Colonic mucosa (tissue), 4 donors: ENCODE results near the gene IQSEC2. TPM values are rescaled to one million over a fixed set of nuclear protein-coding genes. Genes with fewer than 3 reads are reported as not detected.

Experiments
- DNase-seq: peaks from one replicate; pipeline ENCODE4 v3.0.0-alpha.2; 2020
- H3K27ac ChIP-seq: fragments of 200-600 bp; one replicate; pipeline ENCODE4 v1.8.0; 2021
- H3K27me3 ChIP-seq: fragments of 200-600 bp; one replicate; pipeline ENCODE4 v1.8.0; 2021
- H3K36me3 ChIP-seq: fragments of 200-600 bp; one replicate; pipeline ENCODE4 v1.8.0; 2021
- H3K4me1 ChIP-seq: fragments of 200-600 bp; one replicate; pipeline ENCODE4 v1.8.0; 2021; ENCODE audit warnings: mild to moderate bottlenecking
- H3K4me3 ChIP-seq: fragments of 200-600 bp; one replicate; pipeline ENCODE4 v1.8.0; 2021
- H3K9ac ChIP-seq, 2 donors: one replicate each; pipeline ENCODE4 v1.7.0; 2013; ENCODE audit warnings: control low read depth in 2 of 2, low read depth in 2 of 2, low read length in 2 of 2
- H3K9me3 ChIP-seq: fragments of 200-600 bp; one replicate; pipeline ENCODE4 v1.8.0; 2021
- intact Hi-C: fragments of 100-400 bp; cut with DNase I; formaldehyde crosslinking; loops from one replicate; pipeline ENCODE4 v1.14.1; 2022
- total RNA-seq, 2 donors: library from RNA; stranded (reverse); fragmentation: NEBNext Ultra II Directional in 1 of 2; extraction: Animal tissue kit (Norgen Biotek cat#: 25700) in 1 of 2; gene quantifications; one replicate each; pipeline ENCODE4 v1.2.1, GENCODE V29; 2021
- TF ChIP-seq, protein P1 (sequence below): fragments of 200-600 bp; IDR thresholded peaks from one replicate; pipeline ENCODE4 v1.8.0; 2022; ENCODE audit warnings: antibody characterized with exemption, mild to moderate bottlenecking
- donor health status: healthy.
- donor health status: DM: no; HTN: no; CAD: no.
- donor health status: DM: no; HTN: no; CAD: no.

The IQSEC2 gene
- total RNA-seq: 10 to 100 TPM; 23.1 to 26.1 TPM

DNA sequence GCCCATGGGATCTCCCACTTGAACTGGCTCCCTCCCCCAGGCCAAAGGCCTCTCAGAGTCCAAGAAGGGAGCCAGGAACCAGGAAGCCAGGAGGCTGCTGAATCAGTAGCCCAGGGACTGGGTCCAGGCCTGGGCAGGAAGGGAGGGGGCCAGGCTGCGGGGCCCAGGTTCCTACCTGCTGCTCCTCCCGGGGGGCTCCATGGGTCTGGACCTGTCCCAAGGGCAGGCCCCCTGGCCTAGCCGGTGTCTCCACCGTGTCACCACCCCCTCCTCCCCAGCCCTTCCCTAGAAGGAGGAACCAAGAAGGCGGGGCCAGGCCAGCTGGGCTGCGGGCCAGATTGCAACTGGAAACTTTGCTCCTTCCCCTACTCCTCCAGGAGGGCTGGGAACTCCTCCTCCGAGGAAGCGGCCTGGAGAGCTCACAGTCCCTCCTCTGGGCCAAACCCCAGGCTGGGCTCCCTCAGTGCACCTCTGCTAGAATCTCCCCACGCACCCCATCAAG lies at the start of gene IQSEC2:
IQSEC2 (minus strand) TSS at position 264 of the 502 bp plus-strand sequence.
- Histone ChIP-seq H3K36me3 (no peaks in the 10 kb centered on the region), H3K4me3 (peak within 1 kb of the TSS; percentile 43), H3K27me3 (no peaks in the 10 kb centered on the region), H3K9me3 (no peaks in the 10 kb centered on the region), H3K27ac (peak within 1 kb of the TSS; percentile 73), H3K9ac (peak within 1 kb of the TSS; percentile 69 to 74), H3K4me1 (peaks cover 7% of the 10 kb centered on the region)
- TF ChIP-seq, protein P1, sequence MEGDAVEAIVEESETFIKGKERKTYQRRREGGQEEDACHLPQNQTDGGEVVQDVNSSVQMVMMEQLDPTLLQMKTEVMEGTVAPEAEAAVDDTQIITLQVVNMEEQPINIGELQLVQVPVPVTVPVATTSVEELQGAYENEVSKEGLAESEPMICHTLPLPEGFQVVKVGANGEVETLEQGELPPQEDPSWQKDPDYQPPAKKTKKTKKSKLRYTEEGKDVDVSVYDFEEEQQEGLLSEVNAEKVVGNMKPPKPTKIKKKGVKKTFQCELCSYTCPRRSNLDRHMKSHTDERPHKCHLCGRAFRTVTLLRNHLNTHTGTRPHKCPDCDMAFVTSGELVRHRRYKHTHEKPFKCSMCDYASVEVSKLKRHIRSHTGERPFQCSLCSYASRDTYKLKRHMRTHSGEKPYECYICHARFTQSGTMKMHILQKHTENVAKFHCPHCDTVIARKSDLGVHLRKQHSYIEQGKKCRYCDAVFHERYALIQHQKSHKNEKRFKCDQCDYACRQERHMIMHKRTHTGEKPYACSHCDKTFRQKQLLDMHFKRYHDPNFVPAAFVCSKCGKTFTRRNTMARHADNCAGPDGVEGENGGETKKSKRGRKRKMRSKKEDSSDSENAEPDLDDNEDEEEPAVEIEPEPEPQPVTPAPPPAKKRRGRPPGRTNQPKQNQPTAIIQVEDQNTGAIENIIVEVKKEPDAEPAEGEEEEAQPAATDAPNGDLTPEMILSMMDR: no peak
- DNase-seq: peak; percentile 94
- intact Hi-C loops: no loop called here

DNA sequence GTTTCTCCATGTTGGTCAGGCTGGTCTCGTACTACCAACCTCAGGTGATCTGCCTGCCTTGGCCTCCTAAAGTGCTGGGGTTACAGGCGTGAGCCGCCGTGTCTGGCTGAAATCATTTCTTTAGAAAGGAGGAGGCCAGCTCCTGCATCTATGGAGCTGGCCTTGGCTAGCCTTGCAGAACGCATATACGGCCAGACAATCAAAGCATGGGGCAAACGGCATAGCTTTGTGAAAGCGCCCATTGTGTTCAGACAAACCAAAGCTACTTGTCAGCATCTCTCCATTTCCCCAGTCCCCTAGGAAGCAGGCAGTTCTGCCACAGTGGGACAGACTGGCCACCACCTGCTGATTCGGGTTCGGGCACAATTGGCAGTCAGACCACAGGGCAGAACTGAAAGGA lies 48.9 kb upstream of the IQSEC2 start:
- Histone ChIP-seq H3K27me3 (peaks cover 4% of the 10 kb centered on the region), H3K27ac (no peak overlapping the region), H3K4me1 (no peaks in the 10 kb centered on the region), H3K4me3 (no peak overlapping the region), H3K9me3 (no peaks in the 10 kb centered on the region), H3K36me3 (no peaks in the 10 kb centered on the region), H3K9ac (no peak overlapping the region)
- no peak for DNase-seq
- intact Hi-C loops: no loop called here
- TF ChIP-seq, protein P1: no peak

- TF ChIP-seq, protein P1: no peak
- DNase-seq: no peak
- H3K27ac ChIP-seq: no peak overlapping the region
- no peaks in the 10 kb centered on the region for H3K4me1 ChIP-seq
- no peak overlapping the region for H3K4me3 ChIP-seq
- H3K9me3 ChIP-seq: no peaks in the 10 kb centered on the region
- H3K27me3 ChIP-seq: peaks cover 33% of the 10 kb centered on the region
- H3K36me3 ChIP-seq: no peaks in the 10 kb centered on the region
- H3K9ac ChIP-seq: no peak overlapping the region
- intact Hi-C loops: no loop called here
Observed at GRCh38 chrX:53324803-53325202, 43.4 kb upstream of the IQSEC2 start.

- no peak overlapping the region for H3K9ac ChIP-seq
- peaks cover 41% of the 10 kb centered on the region for H3K27me3 ChIP-seq
- intact Hi-C loops: no loop called here
- TF ChIP-seq, protein P1: no peak
- H3K36me3 ChIP-seq: no peaks in the 10 kb centered on the region
- no peak overlapping the region for H3K27ac ChIP-seq
- H3K4me1 ChIP-seq: no peaks in the 10 kb centered on the region
- H3K9me3 ChIP-seq: no peaks in the 10 kb centered on the region
- H3K4me3 ChIP-seq: no peak overlapping the region
- DNase-seq: no peak
Observed at GRCh38 chrX:53324085-53324484, 42.7 kb upstream of the IQSEC2 start.

GRCh38 chrX:53323196-53323595 lies 41.8 kb upstream of the IQSEC2 start:
- Histone ChIP-seq H3K27me3 (peaks cover 49% of the 10 kb centered on the region), H3K4me3 (no peak overlapping the region), H3K36me3 (no peaks in the 10 kb centered on the region), H3K27ac (no peak overlapping the region), H3K9me3 (no peaks in the 10 kb centered on the region), H3K9ac (no peak overlapping the region), H3K4me1 (no peaks in the 10 kb centered on the region)
- TF ChIP-seq, protein P1: no peak
- intact Hi-C loops: no loop called here
- DNase-seq: no peak
